ENCODE measurements around the gene ANKFN1. TPM values are rescaled to one million over a fixed set of nuclear protein-coding genes. Genes with fewer than 3 reads are reported as not detected.

The ANKFN1 gene
- polyA plus RNA-seq, 1 donor = 0.24 TPM

DNA sequence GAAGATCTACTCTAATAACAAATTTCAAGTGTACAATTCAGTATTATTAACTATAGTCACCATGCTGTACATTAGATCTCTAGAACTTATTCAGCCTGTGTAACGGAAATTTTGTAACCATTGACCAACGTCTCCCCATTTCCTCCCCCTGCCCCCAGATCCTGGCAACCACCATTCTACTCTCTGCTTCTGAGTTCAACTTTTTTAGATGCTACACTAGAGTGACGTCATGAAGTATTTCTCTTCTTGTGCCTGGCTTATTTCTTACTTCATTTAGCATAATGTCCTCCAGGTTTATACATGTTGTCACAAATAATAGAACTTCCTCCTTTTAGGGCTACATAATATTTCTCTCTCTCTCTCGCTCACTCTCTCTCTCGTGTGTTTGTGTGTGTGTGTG lies 157.5 kb downstream of the ANKFN1 start:
- WGBS (ENCODE audit: insufficient coverage, low lambda C conversion rate) = 94% methylated on average over 2 of the region's 5 CpGs
- DNase-seq = no peak
- Histone ChIP-seq H3K27me3 (ENCODE audit: control insufficient read depth, insufficient read depth, low read length) (no peaks in the 10 kb centered on the region), H3K4me3 (ENCODE audit: low read length) (no peak overlapping the region), H3K27ac (ENCODE audit: low read length) (no peak overlapping the region), H3K9me3 (ENCODE audit: control insufficient read depth, low read depth, low read length) (no peaks in the 10 kb centered on the region), H3K4me1 (ENCODE audit: control insufficient read depth, insufficient read depth, low read length) (no peaks in the 10 kb centered on the region), H3K36me3 (ENCODE audit: control insufficient read depth, insufficient read depth, low read length) (no peaks in the 10 kb centered on the region)

DNA sequence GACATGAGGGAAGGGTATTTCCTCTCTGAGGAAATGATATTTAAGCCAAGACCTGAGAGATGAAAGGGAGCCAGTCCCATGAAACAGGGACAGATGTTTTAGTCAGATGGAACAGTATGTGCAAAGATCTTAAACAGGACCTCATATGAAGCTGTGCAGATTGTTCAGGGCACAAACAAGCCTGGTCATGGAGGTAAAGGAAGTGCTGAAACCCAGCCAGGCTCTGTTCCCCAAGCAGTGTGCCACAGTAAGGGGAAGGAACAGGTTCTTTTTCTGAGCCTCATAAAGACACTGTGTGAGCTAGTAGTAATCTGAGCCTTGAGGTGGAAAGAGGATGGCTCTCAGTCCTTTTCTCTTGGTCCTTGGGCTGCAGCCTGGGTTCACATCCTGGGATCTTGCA lies 159.9 kb downstream of the ANKFN1 start:
- Histone ChIP-seq H3K27ac (ENCODE audit: low read length) (no peak overlapping the region), H3K27me3 (ENCODE audit: control insufficient read depth, insufficient read depth, low read length) (no peaks in the 10 kb centered on the region), H3K4me1 (ENCODE audit: control insufficient read depth, insufficient read depth, low read length) (no peaks in the 10 kb centered on the region), H3K4me3 (ENCODE audit: low read length) (no peak overlapping the region), H3K9me3 (ENCODE audit: control insufficient read depth, low read depth, low read length) (no peaks in the 10 kb centered on the region), H3K36me3 (ENCODE audit: control insufficient read depth, insufficient read depth, low read length) (no peaks in the 10 kb centered on the region)
- no peak for DNase-seq

DNA sequence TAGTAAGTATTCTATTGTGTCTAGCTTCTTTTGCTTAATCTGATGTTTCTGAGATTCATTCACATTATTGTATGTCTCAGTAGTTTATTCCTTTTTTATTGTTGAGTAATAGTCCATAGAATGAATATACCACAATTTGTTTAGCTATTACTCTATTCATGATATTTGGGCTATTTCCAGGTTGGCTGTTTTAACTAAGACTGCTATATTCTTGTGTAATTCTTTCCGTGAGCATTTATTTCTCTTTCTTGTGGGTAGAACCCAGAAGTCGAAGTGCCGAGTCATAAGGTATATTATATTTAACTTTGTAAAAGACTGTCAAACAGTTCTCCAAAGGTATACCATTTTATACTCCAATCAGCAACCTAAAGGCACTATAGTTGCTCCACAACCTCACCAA lies 160.8 kb downstream of the ANKFN1 start:
- H3K4me1 ChIP-seq (ENCODE audit: control insufficient read depth, insufficient read depth, low read length) = no peaks in the 10 kb centered on the region
- no peak overlapping the region for H3K27ac ChIP-seq (ENCODE audit: low read length)
- no peaks in the 10 kb centered on the region for H3K27me3 ChIP-seq (ENCODE audit: control insufficient read depth, insufficient read depth, low read length)
- H3K4me3 ChIP-seq (ENCODE audit: low read length) = no peak overlapping the region
- no peaks in the 10 kb centered on the region for H3K36me3 ChIP-seq (ENCODE audit: control insufficient read depth, insufficient read depth, low read length)
- no peak for DNase-seq
- 67% methylated on average over 3 of the region's 3 CpGs for WGBS (ENCODE audit: insufficient coverage, low lambda C conversion rate)
- H3K9me3 ChIP-seq (ENCODE audit: control insufficient read depth, low read depth, low read length) = no peaks in the 10 kb centered on the region

DNA sequence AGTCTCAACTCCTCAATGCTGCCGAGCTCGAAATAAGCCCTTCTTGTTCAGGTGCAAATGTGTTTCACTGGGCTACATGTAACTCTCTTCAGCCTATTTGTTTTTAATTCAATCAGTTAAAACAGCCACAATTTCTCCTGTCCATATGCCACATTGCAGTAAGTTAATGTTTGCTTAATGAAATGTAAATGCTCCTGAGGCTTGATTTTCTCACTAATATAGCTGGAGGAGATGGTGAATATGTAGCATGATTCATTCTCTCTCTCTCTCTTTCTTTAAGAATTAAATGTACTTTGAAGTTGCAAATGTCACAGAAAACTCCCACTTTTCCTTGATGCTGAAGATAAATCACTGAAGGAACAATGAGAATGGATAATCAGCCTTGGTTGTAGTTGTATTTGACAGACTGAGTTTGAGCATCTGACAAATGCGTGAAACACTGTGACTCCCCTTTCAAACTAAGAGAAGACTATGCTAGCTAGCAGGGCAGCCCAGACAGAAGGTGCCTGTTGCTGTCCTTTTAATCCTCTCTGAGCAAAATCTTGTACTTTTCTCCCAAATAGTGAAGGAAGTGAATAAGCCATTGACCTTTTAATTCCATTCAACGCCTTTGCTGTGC lies 161.8 kb downstream of the ANKFN1 start:
- H3K4me3 ChIP-seq (ENCODE audit: low read length) = no peak overlapping the region
- no peaks in the 10 kb centered on the region for H3K4me1 ChIP-seq (ENCODE audit: control insufficient read depth, insufficient read depth, low read length)
- no peak overlapping the region for H3K27ac ChIP-seq (ENCODE audit: low read length)
- H3K9me3 ChIP-seq (ENCODE audit: control insufficient read depth, low read depth, low read length) = no peaks in the 10 kb centered on the region
- DNase-seq = no peak
- no peaks in the 10 kb centered on the region for H3K36me3 ChIP-seq (ENCODE audit: control insufficient read depth, insufficient read depth, low read length)
- 44% methylated on average over 2 of the region's 4 CpGs for WGBS (ENCODE audit: insufficient coverage, low lambda C conversion rate)
- no peaks in the 10 kb centered on the region for H3K27me3 ChIP-seq (ENCODE audit: control insufficient read depth, insufficient read depth, low read length)

DNA sequence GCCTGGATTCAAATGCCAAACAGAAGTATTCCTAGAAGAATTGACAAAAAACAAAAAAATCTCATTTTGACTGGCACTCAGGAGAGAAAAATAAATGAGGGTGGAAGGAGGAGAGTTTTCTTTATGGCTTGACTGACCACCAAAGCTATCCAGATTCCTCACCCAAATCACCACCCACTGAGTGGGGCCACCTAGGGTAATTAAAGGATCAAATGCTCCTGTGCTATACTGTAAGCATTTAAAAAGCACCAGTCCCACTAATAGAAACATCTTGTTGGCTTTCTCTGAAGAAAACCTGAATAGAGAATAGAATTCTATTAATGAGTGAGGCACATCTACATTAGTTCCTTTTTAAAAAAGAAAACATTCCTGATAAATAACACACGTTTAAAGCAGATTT lies 163.3 kb downstream of the ANKFN1 start:
- Histone ChIP-seq H3K9me3 (ENCODE audit: control insufficient read depth, low read depth, low read length) (no peaks in the 10 kb centered on the region), H3K4me1 (ENCODE audit: control insufficient read depth, insufficient read depth, low read length) (no peaks in the 10 kb centered on the region), H3K4me3 (ENCODE audit: low read length) (no peak overlapping the region), H3K27me3 (ENCODE audit: control insufficient read depth, insufficient read depth, low read length) (peaks cover 4% of the 10 kb centered on the region), H3K36me3 (ENCODE audit: control insufficient read depth, insufficient read depth, low read length) (no peaks in the 10 kb centered on the region), H3K27ac (ENCODE audit: low read length) (no peak overlapping the region)
- DNase-seq = no peak
- no CpG with 5 or more reads among the region's 1 CpG for WGBS (ENCODE audit: insufficient coverage, low lambda C conversion rate)

DNA sequence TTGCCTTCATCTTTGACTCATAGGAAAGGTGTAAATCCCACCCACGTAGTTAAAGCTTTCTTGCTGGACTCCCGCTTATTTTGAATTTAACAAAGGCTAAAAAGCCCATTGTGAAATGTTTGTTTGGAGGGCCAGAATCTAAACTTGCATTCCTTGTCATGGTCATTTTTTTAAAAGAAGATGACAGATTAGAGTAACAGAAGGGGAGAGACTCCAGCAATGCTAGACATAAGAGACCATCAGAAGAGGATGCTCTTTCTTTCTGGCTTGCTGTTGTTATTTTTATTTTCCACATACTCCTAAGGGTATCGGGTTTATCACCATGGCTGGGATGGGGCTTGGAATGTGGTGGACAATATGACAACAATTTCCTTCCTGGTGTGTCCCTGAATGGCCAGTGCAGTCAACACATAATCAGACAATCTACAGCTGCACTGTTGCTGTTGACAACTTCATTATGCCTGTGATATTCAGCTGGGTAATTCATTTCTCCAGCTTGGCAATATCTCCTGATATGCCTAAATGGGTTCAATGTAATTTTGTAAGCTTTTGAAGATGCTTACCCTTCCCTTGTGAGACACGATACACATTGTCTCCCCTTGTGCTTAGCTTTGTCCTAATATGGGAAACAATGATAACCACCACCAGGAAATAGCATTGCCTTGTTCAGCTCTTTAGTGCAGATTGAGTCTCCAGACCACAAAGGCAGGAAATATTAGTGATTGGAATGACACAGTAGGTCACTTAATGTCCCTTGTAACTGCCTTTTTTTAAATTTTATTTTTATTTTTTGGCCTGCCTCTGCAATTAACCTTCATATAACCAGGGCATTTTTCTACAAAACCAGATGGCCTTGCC lies 164.3 kb downstream of the ANKFN1 start:
- peaks cover 7% of the 10 kb centered on the region for H3K27me3 ChIP-seq (ENCODE audit: control insufficient read depth, insufficient read depth, low read length)
- DNase-seq = no peak
- no peak overlapping the region for H3K4me3 ChIP-seq (ENCODE audit: low read length)
- 100% methylated on average over 1 of the region's 4 CpGs for WGBS (ENCODE audit: insufficient coverage, low lambda C conversion rate)
- no peaks in the 10 kb centered on the region for H3K9me3 ChIP-seq (ENCODE audit: control insufficient read depth, low read depth, low read length)
- H3K4me1 ChIP-seq (ENCODE audit: control insufficient read depth, insufficient read depth, low read length) = no peaks in the 10 kb centered on the region
- no peak overlapping the region for H3K27ac ChIP-seq (ENCODE audit: low read length)
- no peaks in the 10 kb centered on the region for H3K36me3 ChIP-seq (ENCODE audit: control insufficient read depth, insufficient read depth, low read length)

DNA sequence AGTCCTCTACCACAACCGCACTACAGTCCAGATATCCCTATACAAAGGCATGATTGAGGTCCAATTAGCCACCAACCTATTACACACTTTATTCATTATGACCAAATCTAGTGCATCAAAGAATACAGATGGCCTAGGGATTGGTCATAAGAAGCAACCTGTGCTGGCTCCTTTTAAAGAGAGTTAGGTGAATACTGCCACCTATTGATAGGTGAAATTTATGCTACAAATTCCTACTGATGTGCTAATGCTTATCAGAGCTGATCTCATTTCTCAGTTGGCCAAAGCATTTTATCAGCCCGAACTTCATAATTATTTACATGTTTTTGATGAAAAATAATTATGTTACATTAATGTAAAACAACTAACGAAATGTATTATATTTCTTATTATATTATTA lies 166.3 kb downstream of the ANKFN1 start:
- WGBS (ENCODE audit: insufficient coverage, low lambda C conversion rate) = 0% methylated on average over 1 of the region's 3 CpGs
- DNase-seq = peak; percentile 30 to 31

DNA sequence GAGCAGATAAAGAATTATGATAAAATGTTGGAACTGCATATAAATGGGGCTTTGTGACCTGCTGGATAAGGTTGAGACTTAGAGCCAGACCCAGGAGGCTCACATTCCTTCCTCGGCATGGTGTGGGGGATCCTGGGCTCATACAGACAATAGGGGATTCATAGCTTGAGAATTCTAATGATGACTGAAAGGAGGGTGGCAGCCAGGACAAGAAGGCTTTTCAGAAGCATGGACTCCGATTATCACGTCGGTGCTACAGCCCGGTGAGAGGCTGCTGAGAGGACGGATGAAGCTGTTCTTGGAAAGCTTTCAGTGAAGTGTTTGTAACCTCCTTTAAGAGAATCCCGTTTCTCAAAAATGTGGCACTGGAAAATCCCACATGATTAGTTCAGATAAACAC lies 167.2 kb downstream of the ANKFN1 start:
- no peaks in the 10 kb centered on the region for H3K36me3 ChIP-seq (ENCODE audit: control insufficient read depth, insufficient read depth, low read length)
- H3K4me3 ChIP-seq (ENCODE audit: low read length) = no peak overlapping the region
- no CpG with 5 or more reads among the region's 7 CpGs for WGBS (ENCODE audit: insufficient coverage, low lambda C conversion rate)
- DNase-seq = no peak
- no peaks in the 10 kb centered on the region for H3K9me3 ChIP-seq (ENCODE audit: control insufficient read depth, low read depth, low read length)
- no peaks in the 10 kb centered on the region for H3K4me1 ChIP-seq (ENCODE audit: control insufficient read depth, insufficient read depth, low read length)
- H3K27ac ChIP-seq (ENCODE audit: low read length) = no peak overlapping the region
- H3K27me3 ChIP-seq (ENCODE audit: control insufficient read depth, insufficient read depth, low read length) = peaks cover 7% of the 10 kb centered on the region

More for the DNA sequence above, 166.3 kb downstream of the ANKFN1 start:
- H3K27ac ChIP-seq (ENCODE audit: low read length) = no peak overlapping the region
- H3K4me1 ChIP-seq (ENCODE audit: control insufficient read depth, insufficient read depth, low read length) = no peaks in the 10 kb centered on the region
- H3K4me3 ChIP-seq (ENCODE audit: low read length) = no peak overlapping the region
- H3K36me3 ChIP-seq (ENCODE audit: control insufficient read depth, insufficient read depth, low read length) = no peaks in the 10 kb centered on the region
- no peaks in the 10 kb centered on the region for H3K9me3 ChIP-seq (ENCODE audit: control insufficient read depth, low read depth, low read length)
- peaks cover 7% of the 10 kb centered on the region for H3K27me3 ChIP-seq (ENCODE audit: control insufficient read depth, insufficient read depth, low read length)

DNA sequence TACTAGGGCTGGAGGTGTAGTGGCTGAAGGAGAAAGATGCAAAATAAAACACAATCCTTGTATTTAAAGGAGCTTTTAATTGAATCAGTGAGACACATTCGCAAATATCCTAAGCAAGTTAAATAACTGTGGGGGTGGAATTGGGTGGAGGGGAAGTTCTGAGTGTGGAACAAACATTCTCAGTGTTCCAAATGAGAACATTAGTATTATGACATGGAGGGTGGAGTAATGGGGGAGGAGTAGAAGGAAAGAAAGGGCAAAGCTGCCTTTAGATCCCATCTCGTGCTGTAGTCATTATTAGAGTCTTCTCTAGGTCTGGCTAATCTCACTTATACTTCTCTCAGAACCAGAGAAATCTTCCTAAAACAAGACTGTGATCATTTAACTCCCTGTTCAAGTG lies 169.7 kb downstream of the ANKFN1 start:
- no peaks in the 10 kb centered on the region for H3K9me3 ChIP-seq (ENCODE audit: control insufficient read depth, low read depth, low read length)
- DNase-seq = no peak
- H3K4me3 ChIP-seq (ENCODE audit: low read length) = no peak overlapping the region
- H3K27me3 ChIP-seq (ENCODE audit: control insufficient read depth, insufficient read depth, low read length) = peaks cover 7% of the 10 kb centered on the region
- no CpG with 5 or more reads among the region's 2 CpGs for WGBS (ENCODE audit: insufficient coverage, low lambda C conversion rate)
- H3K36me3 ChIP-seq (ENCODE audit: control insufficient read depth, insufficient read depth, low read length) = no peaks in the 10 kb centered on the region
- H3K27ac ChIP-seq (ENCODE audit: low read length) = no peak overlapping the region
- no peaks in the 10 kb centered on the region for H3K4me1 ChIP-seq (ENCODE audit: control insufficient read depth, insufficient read depth, low read length)

DNA sequence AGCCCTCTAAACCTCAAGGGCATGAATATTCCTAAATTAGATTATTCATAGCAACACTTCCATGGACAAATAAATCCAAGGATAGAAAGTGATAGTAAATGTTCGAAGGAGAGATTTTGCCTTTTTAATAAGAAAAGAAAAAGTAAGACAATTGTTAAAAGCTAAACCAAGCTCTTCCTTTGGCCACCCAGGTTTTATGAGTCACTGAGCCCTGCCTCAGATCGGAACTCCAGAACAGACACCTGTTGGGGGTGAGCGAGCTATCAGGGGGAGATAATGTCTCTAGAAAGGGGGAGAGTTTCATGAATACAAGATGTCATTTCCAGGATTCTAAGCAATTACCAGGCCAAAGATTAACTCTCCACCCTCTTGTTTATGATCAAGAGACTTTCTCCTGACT lies 171.4 kb downstream of the ANKFN1 start:
- H3K4me1 ChIP-seq (ENCODE audit: control insufficient read depth, insufficient read depth, low read length) = no peaks in the 10 kb centered on the region
- WGBS (ENCODE audit: insufficient coverage, low lambda C conversion rate) = 100% methylated on average over 1 of the region's 3 CpGs
- H3K27me3 ChIP-seq (ENCODE audit: control insufficient read depth, insufficient read depth, low read length) = peaks cover 7% of the 10 kb centered on the region
- no peak for DNase-seq
- H3K27ac ChIP-seq (ENCODE audit: low read length) = no peak overlapping the region
- no peak overlapping the region for H3K4me3 ChIP-seq (ENCODE audit: low read length)
- H3K36me3 ChIP-seq (ENCODE audit: control insufficient read depth, insufficient read depth, low read length) = no peaks in the 10 kb centered on the region
- H3K9me3 ChIP-seq (ENCODE audit: control insufficient read depth, low read depth, low read length) = no peaks in the 10 kb centered on the region

Measured in large intestine (tissue), 3 donors.